Activated effector memory CD4-positive, alpha-beta T cell treated with Interleukin-2 at 50 U/mL for 16 hours (primary cell): ENCODE data around the gene VPS29.
"Not testable (repeated sequence)": the region's sequence is repeated elsewhere in the genome, so short reads cannot be mapped to it uniquely, and the experiment has no call there.

Experiments used
- DNase-seq: peaks from one replicate; pipeline ENCODE4 v3.0.0-alpha.2; 2020

VPS29 gene

DNA sequence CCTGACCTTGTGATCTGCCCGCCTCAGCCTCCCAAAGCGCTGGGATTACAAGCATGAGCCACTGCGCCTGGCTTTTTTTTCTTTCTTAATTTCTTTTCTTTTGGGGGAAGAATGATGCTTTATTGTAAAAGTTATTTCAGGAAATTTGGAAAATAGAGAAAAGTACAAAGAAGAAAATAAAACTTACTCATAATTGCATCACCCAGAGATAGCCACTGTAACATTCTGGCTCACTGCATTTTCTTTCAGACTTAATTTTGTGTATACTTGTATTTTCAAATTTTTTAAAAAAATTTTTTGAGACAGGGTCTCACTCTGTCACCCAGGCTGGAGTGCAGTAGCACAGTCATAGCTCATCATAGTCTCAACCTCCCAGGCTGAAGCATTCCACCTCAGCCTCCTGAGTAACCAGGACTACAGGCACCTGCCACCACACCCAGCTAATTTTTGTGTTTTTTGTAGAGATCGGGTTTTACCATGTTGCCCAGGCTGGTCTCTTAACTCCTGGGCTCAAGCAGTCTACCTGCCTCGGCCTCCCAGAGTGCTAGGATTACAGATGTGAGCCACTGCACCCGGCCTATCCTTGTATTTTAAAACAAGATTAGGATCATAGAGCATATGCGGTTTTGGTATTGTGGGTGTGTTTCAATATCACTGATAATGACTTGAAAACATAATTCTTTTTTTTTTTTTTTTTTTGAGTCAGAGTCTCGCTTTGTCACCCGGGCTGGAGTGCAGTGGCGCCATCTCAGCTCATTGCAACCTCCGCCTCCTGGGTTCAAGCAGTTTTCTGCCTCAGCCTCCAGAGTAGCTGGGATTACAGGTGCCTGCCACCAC lies 19.2 kb upstream of the VPS29 start:
- DNase-seq: not testable (repeated sequence)

DNA sequence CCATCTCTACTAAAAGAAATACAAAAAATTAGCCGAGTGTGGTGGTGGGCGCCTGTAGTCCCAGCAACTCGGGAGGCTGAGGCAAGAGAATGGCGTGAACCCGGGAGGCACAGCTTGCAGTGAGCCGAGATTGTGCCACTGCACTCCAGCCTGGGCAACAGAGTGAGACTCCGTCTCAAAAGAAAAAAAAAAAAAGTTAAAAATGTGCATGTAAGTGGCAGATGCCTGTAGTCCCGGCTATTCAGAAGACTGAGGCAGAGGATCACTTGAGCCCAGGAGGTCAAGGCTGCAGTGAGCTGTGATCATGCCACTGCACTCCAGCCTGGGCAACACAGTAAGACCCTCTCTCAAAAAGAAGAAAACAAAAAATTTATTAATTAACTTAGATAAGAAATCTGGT lies 16.1 kb upstream of the VPS29 start:
- not testable (repeated sequence) for DNase-seq

DNA sequence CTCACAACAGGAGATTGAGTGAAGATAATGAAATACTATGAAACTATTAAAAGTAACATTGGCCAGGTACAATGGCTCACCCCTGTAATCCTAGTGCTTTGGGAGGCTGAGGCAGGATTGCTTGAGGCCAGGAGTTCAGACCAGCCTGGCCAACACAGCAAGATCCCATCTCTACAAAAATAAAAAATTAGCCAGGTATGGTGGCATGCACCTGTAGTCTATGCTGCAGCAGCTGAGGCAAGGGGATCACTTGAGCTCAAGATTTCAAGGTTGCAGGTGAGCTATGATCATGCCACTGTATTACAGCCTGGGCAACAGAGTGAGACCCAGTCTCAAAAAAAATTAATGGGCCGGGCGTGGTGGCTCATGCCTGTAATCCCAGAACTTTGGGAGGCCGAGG lies 15.1 kb upstream of the VPS29 start:
- DNase-seq: no peak

GRCh38 chr12:110514363-110514762 lies 12.5 kb upstream of the VPS29 start:
- no peak for DNase-seq

DNA sequence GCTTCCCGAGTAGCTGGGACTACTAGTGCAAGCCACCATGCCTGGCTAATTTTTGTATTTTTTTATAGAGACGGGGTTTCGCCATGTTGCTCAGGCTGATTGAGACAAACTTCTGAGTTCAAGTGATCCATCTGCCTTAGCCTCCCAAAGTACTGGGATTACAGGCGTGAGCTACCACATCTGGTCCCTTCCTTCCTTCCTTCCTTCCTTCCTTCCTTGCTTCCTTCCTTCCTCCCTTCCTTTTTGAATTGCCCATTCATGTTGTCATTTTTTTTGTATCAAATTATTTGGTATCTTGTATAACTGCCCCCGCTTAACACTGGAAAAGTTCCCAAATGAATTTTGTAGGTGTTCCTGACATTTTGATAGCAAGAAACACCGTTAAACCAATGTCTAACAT lies 11.9 kb upstream of the VPS29 start:
- no peak for DNase-seq

DNA sequence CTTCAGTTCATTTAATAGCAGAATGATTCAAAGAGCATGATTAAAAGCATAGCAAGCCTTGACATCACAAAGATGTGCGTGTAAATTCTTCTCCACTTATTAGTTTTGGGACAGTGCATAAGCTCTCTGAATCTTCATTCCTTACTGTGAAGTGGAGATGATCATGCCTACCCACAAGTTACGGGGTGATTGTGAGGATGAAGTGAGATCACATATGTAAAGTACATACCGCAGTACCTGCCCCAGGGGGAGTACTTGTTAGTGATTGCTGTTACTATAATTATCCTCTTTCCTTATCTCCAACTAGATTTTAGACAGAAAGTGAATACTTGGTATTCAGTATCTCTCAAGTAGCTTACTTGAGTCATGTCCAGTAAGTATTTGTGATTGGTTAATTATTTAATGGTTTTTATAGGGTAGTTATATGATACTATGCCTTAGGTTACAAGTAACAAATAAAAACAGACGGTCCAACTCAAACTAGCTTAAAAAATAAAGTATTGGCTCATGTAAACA lies 6.2 kb upstream of the VPS29 start:
- no peak for DNase-seq

DNA sequence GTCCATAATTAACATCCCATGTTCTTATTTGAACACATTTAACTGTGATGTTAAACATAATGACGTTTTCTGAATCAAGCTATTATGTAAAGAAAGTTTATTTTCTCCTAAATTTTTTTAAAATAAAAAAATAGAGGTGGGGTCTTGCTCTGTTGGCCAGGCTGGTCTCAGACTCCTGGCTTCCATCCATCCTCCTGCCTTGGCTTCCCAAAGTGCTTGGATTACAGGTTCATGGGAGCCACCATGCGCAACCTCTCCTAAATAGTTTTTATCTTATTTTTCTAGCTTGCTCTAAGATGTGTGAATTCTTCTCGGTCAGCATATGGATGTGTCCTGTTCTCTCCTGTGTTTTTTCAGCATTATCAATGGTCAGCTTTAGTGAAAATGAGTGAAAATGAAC lies 3.4 kb upstream of the VPS29 start:
- DNase-seq: no peak

- DNase-seq: no peak
Measured at GRCh38 chr12:110503432-110503831, 1.5 kb upstream of the VPS29 start.

- DNase-seq: no peak
Measured at GRCh38 chr12:110501399-110501751, 536 bp downstream of the VPS29 start.

DNA sequence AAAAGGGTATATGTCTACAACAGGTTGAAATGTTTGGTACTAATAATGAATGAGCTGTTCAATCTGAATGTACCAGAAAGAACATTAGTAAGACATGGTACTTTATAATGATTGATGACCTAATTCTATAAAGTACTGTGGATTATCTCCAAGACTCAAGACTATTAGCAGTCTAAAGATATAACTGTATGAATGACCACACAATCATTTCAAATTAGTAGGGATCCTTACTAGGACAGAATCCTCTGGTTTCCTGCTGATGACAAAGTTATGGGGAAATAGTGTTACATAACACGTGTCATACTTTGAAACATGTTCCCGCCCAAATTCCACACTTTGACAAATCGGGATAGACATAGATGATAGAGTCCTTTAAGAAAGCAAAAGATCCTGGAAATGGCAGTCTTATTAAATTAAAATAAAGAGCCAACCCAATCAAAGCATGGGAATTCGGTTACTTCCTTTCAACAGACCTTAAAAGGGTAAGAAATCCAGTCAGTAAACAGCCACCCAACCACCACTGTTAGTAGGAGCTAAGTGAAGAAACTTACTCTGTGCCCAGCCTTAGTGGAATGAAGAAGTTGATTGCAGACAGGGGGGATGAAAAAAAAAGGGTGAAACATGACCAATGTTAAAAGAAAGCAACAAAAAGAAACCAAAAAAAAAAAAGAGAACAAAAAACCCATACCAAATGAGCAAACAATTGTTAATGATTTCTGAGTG lies 2.8 kb downstream of the VPS29 start:
- no peak for DNase-seq

DNA sequence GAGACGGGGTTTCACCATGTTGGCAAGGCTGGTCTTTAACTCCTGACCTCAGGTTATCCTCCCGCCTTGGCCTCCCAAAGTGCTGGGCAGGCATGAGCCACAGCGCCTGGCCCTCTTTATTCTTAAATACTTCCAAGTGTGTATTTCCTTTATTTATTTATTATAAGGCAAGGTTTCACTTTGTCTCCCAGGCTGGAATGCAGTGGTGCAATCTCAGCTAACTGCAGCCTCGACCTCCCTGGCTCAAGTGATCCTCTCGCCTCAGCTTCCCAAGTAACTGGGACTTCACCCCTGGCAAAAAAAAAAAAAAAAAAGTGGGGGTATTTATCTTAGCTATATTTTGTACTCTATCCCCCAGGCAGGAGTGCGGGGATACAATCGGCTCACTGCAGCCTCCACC lies 26.5 kb downstream of the VPS29 start:
- no peak for DNase-seq

DNA sequence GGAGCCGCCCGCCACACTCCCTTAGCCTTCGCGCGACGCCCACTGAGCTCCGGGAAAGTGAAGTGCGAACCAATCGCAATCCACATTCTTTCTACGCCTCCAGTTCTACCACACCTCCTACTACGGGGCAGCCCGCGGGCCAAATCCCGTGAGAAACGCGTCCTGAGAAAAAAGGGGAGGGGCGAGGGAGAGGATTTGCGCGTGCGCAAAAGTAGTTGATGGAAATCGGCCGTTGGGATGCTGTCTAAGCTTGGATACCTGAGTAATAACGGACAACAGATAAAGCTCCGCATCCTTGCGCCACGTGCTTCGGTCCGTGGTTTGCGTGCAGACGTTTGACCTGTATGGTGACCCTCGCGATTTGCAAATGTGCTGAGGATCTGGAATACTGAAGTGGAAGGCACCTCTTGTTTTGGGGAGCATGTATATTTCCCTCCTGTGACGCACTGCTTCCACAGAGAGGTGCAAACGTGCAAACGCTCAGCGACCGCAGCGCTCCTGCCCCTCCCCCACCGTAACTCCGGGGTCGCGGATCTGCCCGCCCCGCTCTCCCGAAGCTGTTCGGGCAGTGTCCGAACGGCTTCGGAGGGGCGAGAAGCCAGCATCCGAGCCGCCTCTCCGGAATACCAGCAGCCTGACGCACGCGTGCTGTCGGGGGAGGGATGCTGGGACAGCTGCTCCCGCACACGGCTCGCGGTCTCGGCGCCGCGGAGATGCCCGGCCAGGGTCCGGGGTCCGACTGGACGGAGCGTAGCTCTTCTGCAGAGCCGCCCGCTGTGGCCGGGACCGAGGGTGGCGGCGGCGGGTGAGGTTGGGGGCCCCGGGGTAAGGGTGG lies 33.5 kb downstream of the VPS29 start, which contains the start of the genes FAM216A and GPN3:
Gene FAM216A, plus strand, starts transcription at position 632 of the 835 bp plus-strand sequence. Its CDS starts 31 bp downstream, at position 663.
Gene GPN3, minus strand, starts transcription at position 44 of the 835 bp plus-strand sequence. CDS start 54 bp downstream, outside the sequence.
- peak; percentile 92 for DNase-seq

GRCh38 chr12:110467847-110468213 lies 34.1 kb downstream of the VPS29 start:
- no peak for DNase-seq

DNA sequence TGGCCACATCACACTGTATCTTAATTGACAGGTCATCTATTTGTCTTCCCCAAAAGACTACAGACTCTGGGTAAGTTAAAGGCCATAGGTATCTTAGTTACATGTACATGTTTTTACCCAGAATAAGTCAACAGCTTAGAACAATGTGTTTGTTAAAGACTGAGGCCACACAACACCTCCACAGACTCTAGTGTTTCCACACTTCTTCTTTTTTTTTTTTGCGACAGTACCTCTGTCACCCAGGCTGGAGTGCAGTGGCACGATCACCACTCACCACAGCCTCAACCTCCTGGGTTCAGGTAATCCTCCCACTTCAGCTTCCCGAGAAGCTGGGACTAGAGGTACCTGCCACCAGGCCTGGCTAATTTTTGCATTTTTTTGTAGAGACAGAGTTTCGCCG lies 35.1 kb downstream of the VPS29 start:
- no peak for DNase-seq

- not testable (repeated sequence) for DNase-seq
Measured at GRCh38 chr12:110465765-110466164, 36.1 kb downstream of the VPS29 start.

DNA sequence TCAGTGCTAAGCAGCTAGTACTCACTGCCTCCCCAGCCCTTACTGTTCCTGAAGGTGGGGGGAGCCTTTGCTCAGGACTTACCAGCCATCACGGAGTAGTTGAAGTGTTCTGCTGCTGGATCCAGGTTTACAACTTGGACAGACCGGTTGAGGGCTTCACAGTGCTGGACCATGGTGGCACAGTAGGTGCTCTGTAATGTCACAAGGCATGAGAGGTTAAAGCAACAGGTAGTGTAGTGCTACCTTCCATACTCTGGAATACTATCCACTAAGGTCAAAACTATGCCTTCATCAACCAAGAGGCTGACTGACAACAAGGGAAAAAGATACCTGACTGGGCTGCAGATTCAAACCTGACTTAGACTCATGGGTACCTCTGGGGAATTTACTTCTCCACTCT lies 36.9 kb downstream of the VPS29 start:
- DNase-seq: no peak

GRCh38 chr12:110461189-110461588 lies 40.7 kb downstream of the VPS29 start:
- DNase-seq: not testable (repeated sequence)

DNA sequence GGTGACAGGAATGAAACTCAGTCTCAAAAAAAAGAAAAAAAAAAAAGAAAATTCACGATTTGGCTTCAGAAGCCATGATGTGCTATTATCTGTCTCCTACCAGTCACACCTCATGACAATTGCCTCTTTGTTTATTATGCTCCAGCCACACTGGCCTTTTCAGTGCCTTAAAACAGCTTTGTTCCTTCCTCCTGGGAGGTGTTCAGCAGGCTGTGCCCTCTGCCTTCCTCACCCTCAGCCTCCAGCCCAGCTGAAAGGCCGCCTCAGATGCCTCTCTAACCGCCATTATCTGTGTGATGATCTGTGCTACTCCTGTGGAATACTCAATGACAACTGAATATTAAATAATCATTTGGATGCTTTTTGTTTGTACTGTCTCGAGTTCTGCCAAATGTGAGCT lies 43.2 kb downstream of the VPS29 start:
- DNase-seq: no peak

DNA sequence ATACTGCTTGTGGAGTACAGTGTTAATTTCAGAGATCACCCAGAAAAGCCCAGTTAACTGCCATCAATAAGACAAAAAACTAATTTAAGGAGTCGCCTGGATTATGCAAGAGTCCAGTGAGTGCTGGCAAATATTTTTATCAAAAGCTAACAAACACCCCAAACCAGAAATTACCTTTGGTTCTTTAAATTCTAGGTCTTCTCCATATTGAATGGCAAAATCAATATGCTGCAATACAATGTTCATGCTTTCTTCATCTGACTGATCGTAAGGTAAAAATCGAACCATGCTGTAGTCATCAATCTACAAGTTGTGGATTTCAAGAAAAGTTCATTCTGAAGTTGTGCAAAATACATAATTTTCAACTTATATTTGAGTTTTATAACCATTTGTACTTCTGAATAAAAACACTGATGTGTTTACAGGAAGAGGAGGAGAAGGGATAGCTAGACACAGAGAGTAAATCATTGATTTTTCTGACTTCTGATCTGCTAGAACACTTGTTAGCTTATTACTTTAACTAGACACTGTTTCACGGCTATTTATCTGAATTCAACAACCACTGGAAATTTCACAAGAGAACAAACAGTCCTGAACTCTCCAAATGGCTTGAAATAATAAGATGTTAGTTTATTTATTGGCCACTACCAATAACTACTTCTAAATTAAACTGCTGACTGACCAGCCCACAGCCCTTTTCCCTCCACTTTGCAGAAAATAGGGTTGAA lies 48.2 kb downstream of the VPS29 start:
- DNase-seq: no peak

- no peak for DNase-seq
Measured at GRCh38 chr12:110451263-110451662, 50.6 kb downstream of the VPS29 start.

- DNase-seq: peak; percentile 93
Measured at GRCh38 chr12:110449799-110450497, 52.0 kb downstream of the VPS29 start, which contains the start of gene ARPC3. Gene ARPC3 (minus strand): TSS chr12:110450337. CDS start chr12:110450260, 77 bp downstream.

- no peak for DNase-seq
Measured at GRCh38 chr12:110444455-110444854, 57.5 kb downstream of the VPS29 start.
